ENCODE results near the gene GCC1. TPM values are rescaled to one million over a fixed set of nuclear protein-coding genes. Genes with fewer than 3 reads are reported as not detected.

The GCC1 gene
- total RNA-seq, 1 donor from 2014 or later, result 17.4 TPM

DNA sequence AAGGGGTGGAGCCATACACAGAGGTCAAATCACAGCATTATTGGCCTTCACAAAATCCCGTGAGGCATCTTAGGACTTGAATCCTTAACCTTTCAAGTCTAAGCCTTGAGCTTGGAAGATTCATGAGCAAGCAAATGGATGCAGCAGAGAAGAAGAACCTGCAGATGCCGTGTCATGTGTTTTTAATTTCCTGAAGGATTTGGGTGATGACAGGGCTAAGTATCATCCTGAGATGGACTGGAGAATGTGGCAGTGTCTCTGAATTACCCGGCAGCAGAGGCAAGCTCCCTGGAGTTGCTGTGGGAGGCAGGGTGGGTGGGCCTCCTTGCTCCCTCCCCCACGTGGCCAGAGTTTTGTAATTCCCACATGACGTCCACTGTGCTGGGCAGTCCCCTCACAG, 50.8 kb downstream of the GCC1 start:
- peaks cover 9% of the 10 kb centered on the region for H3K9me3 Mint-ChIP-seq (ENCODE audit: low read depth)
- DNase-seq (ENCODE audit: low spot score, unreplicated experiment), result no peak
- no peak overlapping the region for H3K4me3 Mint-ChIP-seq (ENCODE audit: low read depth)
- H3K4me1 Mint-ChIP-seq (ENCODE audit: low read depth), result peaks cover 3% of the 10 kb centered on the region
- TF ChIP-seq, protein P1, sequence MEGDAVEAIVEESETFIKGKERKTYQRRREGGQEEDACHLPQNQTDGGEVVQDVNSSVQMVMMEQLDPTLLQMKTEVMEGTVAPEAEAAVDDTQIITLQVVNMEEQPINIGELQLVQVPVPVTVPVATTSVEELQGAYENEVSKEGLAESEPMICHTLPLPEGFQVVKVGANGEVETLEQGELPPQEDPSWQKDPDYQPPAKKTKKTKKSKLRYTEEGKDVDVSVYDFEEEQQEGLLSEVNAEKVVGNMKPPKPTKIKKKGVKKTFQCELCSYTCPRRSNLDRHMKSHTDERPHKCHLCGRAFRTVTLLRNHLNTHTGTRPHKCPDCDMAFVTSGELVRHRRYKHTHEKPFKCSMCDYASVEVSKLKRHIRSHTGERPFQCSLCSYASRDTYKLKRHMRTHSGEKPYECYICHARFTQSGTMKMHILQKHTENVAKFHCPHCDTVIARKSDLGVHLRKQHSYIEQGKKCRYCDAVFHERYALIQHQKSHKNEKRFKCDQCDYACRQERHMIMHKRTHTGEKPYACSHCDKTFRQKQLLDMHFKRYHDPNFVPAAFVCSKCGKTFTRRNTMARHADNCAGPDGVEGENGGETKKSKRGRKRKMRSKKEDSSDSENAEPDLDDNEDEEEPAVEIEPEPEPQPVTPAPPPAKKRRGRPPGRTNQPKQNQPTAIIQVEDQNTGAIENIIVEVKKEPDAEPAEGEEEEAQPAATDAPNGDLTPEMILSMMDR (IDR thresholded peaks at IDR 0.05; ENCODE audit: unreplicated experiment), result no peak
- peaks cover 47% of the 10 kb centered on the region for H3K27me3 Mint-ChIP-seq
- no peak overlapping the region for H3K27ac Mint-ChIP-seq
- H3K36me3 Mint-ChIP-seq (ENCODE audit: insufficient read depth), result no peaks in the 10 kb centered on the region

DNA sequence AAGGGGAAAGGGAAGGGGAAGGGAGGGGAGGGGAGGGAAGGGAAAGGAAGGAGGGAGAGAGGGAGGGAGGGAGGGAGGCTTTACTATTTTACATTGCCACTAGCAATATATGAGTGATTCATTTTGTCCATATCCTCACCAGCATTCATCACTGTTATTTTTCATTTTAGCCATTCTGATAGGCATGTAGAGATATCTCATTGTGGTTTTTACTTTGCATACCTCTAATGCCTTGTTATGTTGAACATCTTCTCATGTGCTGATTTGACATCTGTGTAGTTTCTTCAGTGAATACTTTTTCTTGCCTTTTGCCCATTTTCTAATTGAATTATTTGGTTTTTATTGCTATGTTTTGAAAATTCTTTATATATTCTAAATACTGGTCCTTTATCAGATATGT, 52.7 kb downstream of the GCC1 start:
- peaks cover 3% of the 10 kb centered on the region for H3K4me1 Mint-ChIP-seq (ENCODE audit: low read depth)
- no peak overlapping the region for H3K4me3 Mint-ChIP-seq (ENCODE audit: low read depth)
- H3K27ac Mint-ChIP-seq, result no peak overlapping the region
- DNase-seq (ENCODE audit: low spot score, unreplicated experiment), result no peak
- H3K36me3 Mint-ChIP-seq (ENCODE audit: insufficient read depth), result no peaks in the 10 kb centered on the region
- peaks cover 18% of the 10 kb centered on the region for H3K9me3 Mint-ChIP-seq (ENCODE audit: low read depth)
- TF ChIP-seq, protein P1 (IDR thresholded peaks at IDR 0.05; ENCODE audit: unreplicated experiment), result no peak
- peaks cover 47% of the 10 kb centered on the region for H3K27me3 Mint-ChIP-seq

GRCh38 chr7:127532151-127532550, 53.2 kb downstream of the GCC1 start:
- H3K4me3 Mint-ChIP-seq (ENCODE audit: low read depth), result no peak overlapping the region
- H3K27me3 Mint-ChIP-seq, result peaks cover 41% of the 10 kb centered on the region
- H3K4me1 Mint-ChIP-seq (ENCODE audit: low read depth), result peaks cover 3% of the 10 kb centered on the region
- H3K9me3 Mint-ChIP-seq (ENCODE audit: low read depth), result peaks cover 18% of the 10 kb centered on the region
- TF ChIP-seq, protein P1 (IDR thresholded peaks at IDR 0.05; ENCODE audit: unreplicated experiment), result no peak
- no peak overlapping the region for H3K27ac Mint-ChIP-seq
- no peak for DNase-seq (ENCODE audit: low spot score, unreplicated experiment)
- H3K36me3 Mint-ChIP-seq (ENCODE audit: insufficient read depth), result no peaks in the 10 kb centered on the region

Other genes with a start within 250 kb of the GCC1 start
- 27.5 and 28.2 TPM in 2 replicates for gene ZNF800, start 192.9 kb downstream of the GCC1 start, total RNA-seq
- gene ARF5, start 2.8 kb upstream of the GCC1 start, total RNA-seq, result 240 and 255 TPM in 2 replicates
- 2.2 and 3.4 TPM in 2 replicates for gene FSCN3, start 8.1 kb upstream of the GCC1 start, total RNA-seq
- gene PAX4, start 32.5 kb upstream of the GCC1 start, total RNA-seq, result 23.6 and 25.1 TPM in 2 replicates
- gene SND1, start 66.6 kb upstream of the GCC1 start, total RNA-seq, result 213 and 237 TPM in 2 replicates